HUES64 (cell line): ENCODE measurements around the gene TOMM6.
"Not testable (repeated sequence)": the region's sequence is repeated elsewhere in the genome, so short reads cannot be mapped to it uniquely, and the experiment has no call there.

Experiments
- H3K27ac ChIP-seq: 2 replicates; pipeline ENCODE4 v1.7.0; 2013; ENCODE audit warnings: low read depth, low read length, inconsistent platforms
- H3K27me3 ChIP-seq: 2 replicates; pipeline ENCODE4 v1.6.1; 2013; ENCODE audit warnings: mild to moderate bottlenecking, low read length; ENCODE audit not compliant: insufficient read depth
- H3K36me3 ChIP-seq: 2 replicates; pipeline ENCODE4 v1.6.1; 2013; ENCODE audit warnings: mild to moderate bottlenecking, low read length; ENCODE audit not compliant: insufficient read depth
- H3K4me1 ChIP-seq: 2 replicates; pipeline ENCODE4 v1.6.1; 2013; ENCODE audit warnings: mild to moderate bottlenecking, low read length, moderate library complexity; ENCODE audit not compliant: insufficient read depth
- H3K4me3 ChIP-seq: 2 replicates; pipeline ENCODE4 v1.5.1; 2013; ENCODE audit warnings: mild to moderate bottlenecking, low read length, moderate library complexity
- H3K9ac ChIP-seq: 2 replicates; pipeline ENCODE4 v1.6.1; 2013; ENCODE audit warnings: mild to moderate bottlenecking, low read depth, low read length
- H3K9me3 ChIP-seq: 2 replicates; pipeline ENCODE4 v1.6.1; 2013; ENCODE audit warnings: low read depth, low read length; ENCODE audit not compliant: insufficient read depth
- WGBS: fragments of 150-250, 120-280 bp; methylation state at CpG from one replicate; pipeline ENCODE4 v1.1.7; 2013; ENCODE audit warnings: missing lambda C conversion rate; 5-methylcytosine and 5-hydroxymethylcytosine counted together

Gene TOMM6

GRCh38 chr6:41790045-41790444, 2.6 kb downstream of the TOMM6 start:
- WGBS, result 100% methylated on average over 1 of the region's 1 CpG
- Histone ChIP-seq H3K4me3 (no peak overlapping the region), H3K36me3 (peaks cover 49% of the 10 kb centered on the region), H3K27me3 (peaks cover 13% of the 10 kb centered on the region), H3K9me3 (no peaks in the 10 kb centered on the region), H3K4me1 (no peaks in the 10 kb centered on the region), H3K9ac (no peak overlapping the region), H3K27ac (no peak overlapping the region)

- H3K4me3 ChIP-seq, result no peak overlapping the region
- H3K27ac ChIP-seq, result no peak overlapping the region
- H3K9ac ChIP-seq, result no peak overlapping the region
- no peaks in the 10 kb centered on the region for H3K9me3 ChIP-seq
- peaks cover under 1% of the 10 kb centered on the region; the same call in 1 of the 2 replicates for H3K27me3 ChIP-seq
- H3K4me1 ChIP-seq, result no peaks in the 10 kb centered on the region
- WGBS, result 100% methylated on average over 1 of the region's 1 CpG
- H3K36me3 ChIP-seq, result peaks cover 59% of the 10 kb centered on the region
Measured at GRCh38 chr6:41791305-41791704, 3.8 kb downstream of the TOMM6 start.

- 95% methylated on average over 4 of the region's 4 CpGs for WGBS
- H3K27me3 ChIP-seq, result no peaks in the 10 kb centered on the region
- H3K27ac ChIP-seq, result no peak overlapping the region
- H3K36me3 ChIP-seq, result peaks cover 64% of the 10 kb centered on the region
- H3K4me1 ChIP-seq, result no peaks in the 10 kb centered on the region
- no peak overlapping the region for H3K9ac ChIP-seq
- H3K4me3 ChIP-seq, result no peak overlapping the region
- no peaks in the 10 kb centered on the region for H3K9me3 ChIP-seq
Measured at GRCh38 chr6:41791984-41792383, 4.5 kb downstream of the TOMM6 start.

- Histone ChIP-seq H3K36me3 (peaks cover 66% of the 10 kb centered on the region), H3K4me3 (no peak overlapping the region), H3K9me3 (no peaks in the 10 kb centered on the region), H3K27ac (no peak overlapping the region), H3K27me3 (no peaks in the 10 kb centered on the region), H3K4me1 (no peaks in the 10 kb centered on the region), H3K9ac (no peak overlapping the region)
- WGBS, result 93% methylated on average over 2 of the region's 2 CpGs
Measured at GRCh38 chr6:41796474-41796873, 9.0 kb downstream of the TOMM6 start.

GRCh38 chr6:41798901-41799558, 11.5 kb downstream of the TOMM6 start:
- H3K27ac ChIP-seq, result no peak overlapping the region
- peaks cover 50% of the 10 kb centered on the region for H3K36me3 ChIP-seq
- no peaks in the 10 kb centered on the region for H3K27me3 ChIP-seq
- no peaks in the 10 kb centered on the region for H3K4me1 ChIP-seq
- no peaks in the 10 kb centered on the region for H3K9me3 ChIP-seq
- no peak overlapping the region for H3K9ac ChIP-seq
- WGBS, result 96% methylated on average over 7 of the region's 7 CpGs
- no peak overlapping the region for H3K4me3 ChIP-seq

GRCh38 chr6:41799559-41799911, 12.0 kb downstream of the TOMM6 start:
- no peak overlapping the region for H3K9ac ChIP-seq
- H3K36me3 ChIP-seq, result peaks cover 49% of the 10 kb centered on the region
- no peaks in the 10 kb centered on the region for H3K4me1 ChIP-seq
- no peak overlapping the region for H3K4me3 ChIP-seq
- H3K27ac ChIP-seq, result no peak overlapping the region
- no peaks in the 10 kb centered on the region for H3K27me3 ChIP-seq
- 89% methylated on average over 2 of the region's 2 CpGs for WGBS
- no peaks in the 10 kb centered on the region for H3K9me3 ChIP-seq

- H3K4me3 ChIP-seq, result no peak overlapping the region
- no peak overlapping the region for H3K27ac ChIP-seq
- H3K9ac ChIP-seq, result no peak overlapping the region
- WGBS, result 89% methylated on average over 2 of the region's 2 CpGs
- no peaks in the 10 kb centered on the region for H3K4me1 ChIP-seq
- H3K9me3 ChIP-seq, result no peaks in the 10 kb centered on the region
- H3K36me3 ChIP-seq, result peaks cover 49% of the 10 kb centered on the region
- no peaks in the 10 kb centered on the region for H3K27me3 ChIP-seq
Measured at GRCh38 chr6:41801380-41801779, 13.9 kb downstream of the TOMM6 start.

GRCh38 chr6:41805830-41806774, 18.6 kb downstream of the TOMM6 start:
- Histone ChIP-seq H3K36me3 (peaks cover 19% of the 10 kb centered on the region), H3K9me3 (no peaks in the 10 kb centered on the region), H3K27me3 (no peaks in the 10 kb centered on the region), H3K27ac (no peak overlapping the region), H3K9ac (no peak overlapping the region), H3K4me3 (no peak overlapping the region), H3K4me1 (no peaks in the 10 kb centered on the region)
- 96% methylated on average over 74 of the region's 74 CpGs for WGBS

- Histone ChIP-seq H3K27me3 (no peaks in the 10 kb centered on the region), H3K9me3 (no peaks in the 10 kb centered on the region)
- whole genome bisulfite sequencing, result 96% methylated on average over 3 of the region's 3 CpGs
Measured at GRCh38 chr6:41811095-41811494, 23.6 kb downstream of the TOMM6 start.

GRCh38 chr6:41811946-41812345, 24.5 kb downstream of the TOMM6 start:
- not testable (repeated sequence) for H3K9ac ChIP-seq, H3K27me3 ChIP-seq, H3K9me3 ChIP-seq, H3K4me1 ChIP-seq, H3K36me3 ChIP-seq, H3K4me3 ChIP-seq, H3K27ac ChIP-seq
- 95% methylated on average over 13 of the region's 13 CpGs for whole genome bisulfite sequencing

More at GRCh38 chr6:41811095-41811494, 23.6 kb downstream of the TOMM6 start:
- 0 out of 2 replicates have a peak, but pooled peaks cover 4% of the 10 kb centered on the region for H3K36me3 ChIP-seq
- no peak overlapping the region for H3K4me3 ChIP-seq
- no peak overlapping the region for H3K9ac ChIP-seq
- no peaks in the 10 kb centered on the region for H3K4me1 ChIP-seq
- H3K27ac ChIP-seq, result no peak overlapping the region

GRCh38 chr6:41813469-41813868, 26.0 kb downstream of the TOMM6 start:
- no peaks in the 10 kb centered on the region for H3K9me3 ChIP-seq
- 91% methylated on average over 2 of the region's 2 CpGs for WGBS
- H3K27me3 ChIP-seq, result no peaks in the 10 kb centered on the region
- no peaks in the 10 kb centered on the region for H3K36me3 ChIP-seq
- no peak overlapping the region for H3K9ac ChIP-seq
- H3K4me3 ChIP-seq, result no peak overlapping the region
- peaks cover under 1% of the 10 kb centered on the region; the same call in 1 of the 2 replicates for H3K4me1 ChIP-seq
- no peak overlapping the region for H3K27ac ChIP-seq
